Stimulated activated naive B cell treated with anti-CD40 and anti-IgM and Interleukin-4, amounts not matched to agents 10 μg/mL and 1 μg/mL and 100 μg/mL, for 72 hours (primary cell): ENCODE results near the gene JARID2.
A peak's percentile ranks its signal among the peaks of the same experiment; 100 is the strongest.

ENCODE experiments used
- ATAC-seq, 2 donors: fragments of 150-1000 bp; cut with Tn5 transposase; replicated peaks; 2 replicates each; pipeline ENCODE4 v1.10.0; 2021; ENCODE audit warnings: moderate library complexity in 1 of 2
- DNase-seq: peaks from one replicate; pipeline ENCODE4 v3.0.0; 2021
- H3K27ac Mint-ChIP-seq: one replicate; pipeline ENCODE4 v1.8.0; 2022; ENCODE audit warnings: mild to moderate bottlenecking, mixed read lengths
- H3K27me3 Mint-ChIP-seq, 2 donors: one replicate each; pipeline ENCODE4 v1.8.0; 2022; ENCODE audit warnings: mixed read lengths in 2 of 2
- H3K36me3 Mint-ChIP-seq, 2 donors: one replicate each; pipeline ENCODE4 v1.8.0; 2022; ENCODE audit warnings: mixed read lengths in 2 of 2, mild to moderate bottlenecking in 1 of 2
- H3K4me1 Mint-ChIP-seq, 2 donors: one replicate each; pipeline ENCODE4 v1.8.0; 2022; ENCODE audit warnings: mixed read lengths in 2 of 2, mild to moderate bottlenecking in 1 of 2
- H3K4me3 Mint-ChIP-seq, 2 donors: one replicate each; pipeline ENCODE4 v1.8.0; 2022; ENCODE audit warnings: mild to moderate bottlenecking in 2 of 2, mixed read lengths in 2 of 2, moderate library complexity in 1 of 2
- H3K9me3 Mint-ChIP-seq, 2 donors: one replicate each; pipeline ENCODE4 v1.8.0; 2022; ENCODE audit warnings: mixed read lengths in 2 of 2, mild to moderate bottlenecking in 1 of 2

JARID2 gene

GRCh38 chr6:15502446-15503345, 256.8 kb downstream of the JARID2 start:
- H3K9me3 Mint-ChIP-seq, result no peaks in the 10 kb centered on the region
- no peak for DNase-seq
- no peak overlapping the region for H3K4me3 Mint-ChIP-seq
- peaks cover 52 to 83% of the 10 kb centered on the region in 2 donors for H3K36me3 Mint-ChIP-seq
- no peaks in the 10 kb centered on the region for H3K27me3 Mint-ChIP-seq
- peaks cover 10 to 26% of the 10 kb centered on the region in 2 donors for H3K4me1 Mint-ChIP-seq
- ATAC-seq, result no peak
- no peak overlapping the region for H3K27ac Mint-ChIP-seq

- H3K27ac Mint-ChIP-seq, result peak overlapping the region; percentile 54
- H3K4me3 Mint-ChIP-seq, result no peak overlapping the region
- H3K4me1 Mint-ChIP-seq, result peaks cover 10 to 26% of the 10 kb centered on the region in 2 donors
- DNase-seq, result no peak
- no peaks in the 10 kb centered on the region for H3K9me3 Mint-ChIP-seq
- no peaks in the 10 kb centered on the region for H3K27me3 Mint-ChIP-seq
- no peak for ATAC-seq
- H3K36me3 Mint-ChIP-seq, result peaks cover 47 to 80% of the 10 kb centered on the region in 2 donors
These were observed 257.4 kb downstream of the JARID2 start for GRCh38 chr6:15503346-15503680.

- no peak overlapping the region for H3K4me3 Mint-ChIP-seq
- peaks cover 10 to 26% of the 10 kb centered on the region in 2 donors for H3K4me1 Mint-ChIP-seq
- H3K9me3 Mint-ChIP-seq, result no peaks in the 10 kb centered on the region
- DNase-seq (no peak), ATAC-seq (no peak)
- no peak overlapping the region for H3K27ac Mint-ChIP-seq
- peaks cover 48 to 80% of the 10 kb centered on the region in 2 donors for H3K36me3 Mint-ChIP-seq
- H3K27me3 Mint-ChIP-seq, result no peaks in the 10 kb centered on the region
These were observed 258.2 kb downstream of the JARID2 start for GRCh38 chr6:15504040-15504495.

- Mint-ChIP-seq H3K9me3 (no peaks in the 10 kb centered on the region), H3K27ac (no peak overlapping the region), H3K4me3 (no peak overlapping the region), H3K4me1 (peaks cover 10 to 21% of the 10 kb centered on the region in 2 donors), H3K27me3 (no peaks in the 10 kb centered on the region), H3K36me3 (peaks cover 50 to 79% of the 10 kb centered on the region in 2 donors)
- ATAC-seq (no peak), DNase-seq (no peak)
These were observed 258.9 kb downstream of the JARID2 start for GRCh38 chr6:15504581-15505350.

- no peak overlapping the region for H3K4me3 Mint-ChIP-seq
- no peaks in the 10 kb centered on the region for H3K9me3 Mint-ChIP-seq
- DNase-seq (no peak), ATAC-seq (no peak)
- peaks cover 5 to 13% of the 10 kb centered on the region in 2 donors for H3K4me1 Mint-ChIP-seq
- H3K36me3 Mint-ChIP-seq, result peaks cover 48 to 76% of the 10 kb centered on the region in 2 donors
- H3K27me3 Mint-ChIP-seq, result no peaks in the 10 kb centered on the region
- no peak overlapping the region for H3K27ac Mint-ChIP-seq
These were observed 259.6 kb downstream of the JARID2 start for GRCh38 chr6:15505463-15505918.

GRCh38 chr6:15506066-15506465, 260.2 kb downstream of the JARID2 start:
- no peak for ATAC-seq
- H3K4me1 Mint-ChIP-seq, result peaks cover 2 to 8% of the 10 kb centered on the region in 2 donors
- H3K9me3 Mint-ChIP-seq, result no peaks in the 10 kb centered on the region
- peaks cover 48 to 76% of the 10 kb centered on the region in 2 donors for H3K36me3 Mint-ChIP-seq
- H3K4me3 Mint-ChIP-seq, result no peak overlapping the region
- peak overlapping the region; percentile 67 for H3K27ac Mint-ChIP-seq
- no peak for DNase-seq
- no peaks in the 10 kb centered on the region for H3K27me3 Mint-ChIP-seq

- Mint-ChIP-seq H3K27me3 (no peaks in the 10 kb centered on the region), H3K4me3 (no peak overlapping the region), H3K4me1 (peaks cover 0 to 2% of the 10 kb centered on the region in 2 donors), H3K27ac (no peak overlapping the region), H3K9me3 (no peaks in the 10 kb centered on the region), H3K36me3 (peaks cover 46 to 75% of the 10 kb centered on the region in 2 donors)
- ATAC-seq (no peak), DNase-seq (no peak)
These were observed 261.4 kb downstream of the JARID2 start for GRCh38 chr6:15507221-15507620.

- Mint-ChIP-seq H3K36me3 (peaks cover 45 to 74% of the 10 kb centered on the region in 2 donors), H3K27ac (no peak overlapping the region), H3K4me3 (no peak overlapping the region), H3K9me3 (no peaks in the 10 kb centered on the region), H3K4me1 (peaks cover 0 to 2% of the 10 kb centered on the region in 2 donors), H3K27me3 (no peaks in the 10 kb centered on the region)
- DNase-seq, result no peak
- ATAC-seq, result no peak
These were observed 261.9 kb downstream of the JARID2 start for GRCh38 chr6:15507746-15508145.

GRCh38 chr6:15508441-15508871, 262.6 kb downstream of the JARID2 start:
- Mint-ChIP-seq H3K4me3 (no peak overlapping the region), H3K9me3 (no peaks in the 10 kb centered on the region), H3K4me1 (peaks cover 0 to 2% of the 10 kb centered on the region in 2 donors), H3K27ac (peak overlapping the region; percentile 37), H3K36me3 (peaks cover 45 to 76% of the 10 kb centered on the region in 2 donors), H3K27me3 (no peaks in the 10 kb centered on the region)
- ATAC-seq (no peak), DNase-seq (no peak)

GRCh38 chr6:15508931-15509330, 263.1 kb downstream of the JARID2 start:
- Mint-ChIP-seq H3K36me3 (peaks cover 46 to 78% of the 10 kb centered on the region in 2 donors), H3K27ac (peak overlapping the region; percentile 67), H3K9me3 (no peaks in the 10 kb centered on the region), H3K4me3 (no peak overlapping the region), H3K27me3 (no peaks in the 10 kb centered on the region), H3K4me1 (peaks cover 2 to 4% of the 10 kb centered on the region in 2 donors)
- ATAC-seq, result no peak
- DNase-seq, result no peak

GRCh38 chr6:15509335-15509933, 263.6 kb downstream of the JARID2 start:
- no peak for ATAC-seq
- Mint-ChIP-seq H3K9me3 (no peaks in the 10 kb centered on the region), H3K4me1 (peaks cover 2 to 4% of the 10 kb centered on the region in 2 donors), H3K27ac (peak overlapping the region; percentile 67), H3K27me3 (no peaks in the 10 kb centered on the region), H3K36me3 (peaks cover 48 to 80% of the 10 kb centered on the region in 2 donors), H3K4me3 (no peak overlapping the region)
- no peak for DNase-seq

- no peak for ATAC-seq
- H3K27me3 Mint-ChIP-seq, result no peaks in the 10 kb centered on the region
These were observed 264.3 kb downstream of the JARID2 start for GRCh38 chr6:15510121-15510520.

GRCh38 chr6:15510536-15511247, 264.8 kb downstream of the JARID2 start:
- Mint-ChIP-seq H3K4me3 (no peak overlapping the region), H3K36me3 (peaks cover 51 to 79% of the 10 kb centered on the region in 2 donors), H3K27ac (peak overlapping the region; percentile 75), H3K9me3 (no peaks in the 10 kb centered on the region), H3K4me1 (peaks cover 2 to 13% of the 10 kb centered on the region in 2 donors), H3K27me3 (no peaks in the 10 kb centered on the region)
- ATAC-seq, result no peak
- DNase-seq, result no peak

More at GRCh38 chr6:15510121-15510520, 264.3 kb downstream of the JARID2 start:
- no peaks in the 10 kb centered on the region for H3K9me3 Mint-ChIP-seq
- peaks cover 50 to 80% of the 10 kb centered on the region in 2 donors for H3K36me3 Mint-ChIP-seq
- peak overlapping the region; percentile 75 for H3K27ac Mint-ChIP-seq
- DNase-seq, result no peak
- peaks cover 2 to 9% of the 10 kb centered on the region in 2 donors for H3K4me1 Mint-ChIP-seq
- H3K4me3 Mint-ChIP-seq, result no peak overlapping the region
